ENCODE data around the gene TAS2R5.
"Not testable (repeated sequence)": the region's sequence is repeated elsewhere in the genome, so short reads cannot be mapped to it uniquely, and the experiment has no call there.

Gene TAS2R5, protein sequence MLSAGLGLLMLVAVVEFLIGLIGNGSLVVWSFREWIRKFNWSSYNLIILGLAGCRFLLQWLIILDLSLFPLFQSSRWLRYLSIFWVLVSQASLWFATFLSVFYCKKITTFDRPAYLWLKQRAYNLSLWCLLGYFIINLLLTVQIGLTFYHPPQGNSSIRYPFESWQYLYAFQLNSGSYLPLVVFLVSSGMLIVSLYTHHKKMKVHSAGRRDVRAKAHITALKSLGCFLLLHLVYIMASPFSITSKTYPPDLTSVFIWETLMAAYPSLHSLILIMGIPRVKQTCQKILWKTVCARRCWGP

DNA sequence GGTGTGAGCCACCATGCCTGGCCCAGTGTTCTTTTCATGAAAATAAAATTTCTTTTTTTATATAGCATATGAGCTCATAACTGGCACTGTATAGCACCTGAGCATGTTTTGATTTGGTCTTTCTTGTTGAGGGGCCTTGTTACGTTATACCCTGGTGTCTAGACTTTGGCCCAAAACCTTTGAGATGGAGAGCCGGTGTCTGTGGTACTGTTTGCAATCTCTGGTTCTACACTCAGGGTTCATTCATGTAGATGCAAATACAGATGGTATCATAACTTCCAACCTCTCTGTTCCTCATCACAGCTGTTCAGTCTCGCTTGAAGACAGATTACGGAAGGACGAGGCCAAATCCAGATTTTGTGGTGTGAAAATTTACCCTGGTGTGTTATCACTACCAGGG lies at the start of gene TAS2R5:
Gene TAS2R5 (plus strand): TSS at position 301 of the 400 bp plus-strand sequence. CDS start 145 bp downstream, outside the sequence.
- DNase-seq (ENCODE audit: low read depth) = no peak

DNA sequence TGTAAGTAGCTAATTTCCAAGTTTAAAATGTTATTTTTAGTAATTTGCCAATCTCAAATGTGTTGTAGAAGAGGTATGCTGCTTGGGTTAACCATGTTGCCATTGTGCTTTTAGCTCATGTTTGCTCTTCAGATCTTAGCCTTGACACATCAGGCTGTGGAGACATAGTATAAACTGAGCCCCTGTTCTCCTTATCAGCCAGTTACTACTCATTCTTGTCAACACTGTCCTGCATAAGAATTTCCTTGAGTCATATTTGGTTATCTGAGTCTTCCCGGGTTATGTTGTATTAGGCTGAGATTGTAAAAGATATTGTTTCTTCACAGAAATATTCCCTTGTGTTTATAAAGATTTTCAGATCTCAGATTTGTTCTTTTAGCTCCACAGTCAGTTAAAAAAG lies 47.8 kb upstream of the TAS2R5 start:
- no peak for DNase-seq (ENCODE audit: low read depth)

DNA sequence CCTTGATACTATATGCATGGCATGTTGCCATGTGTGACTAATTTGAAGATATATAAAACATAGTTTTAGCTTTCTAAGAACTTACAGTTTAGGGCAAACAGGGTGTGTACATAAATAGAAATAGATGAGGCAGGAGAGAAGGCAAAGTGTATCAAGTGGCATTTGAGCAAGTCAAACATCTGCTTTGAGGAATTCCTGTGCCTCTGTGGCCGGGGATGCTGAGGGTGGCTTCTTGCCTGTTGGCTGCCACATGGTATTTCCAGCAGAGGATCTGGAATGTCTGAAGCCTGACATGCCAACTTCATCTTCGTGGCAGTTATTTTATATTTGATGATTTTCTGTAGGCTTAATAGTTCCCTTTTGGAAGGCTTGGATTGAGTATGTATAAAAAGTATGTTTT lies 45.9 kb upstream of the TAS2R5 start:
- no peak for DNase-seq (ENCODE audit: low read depth)

DNA sequence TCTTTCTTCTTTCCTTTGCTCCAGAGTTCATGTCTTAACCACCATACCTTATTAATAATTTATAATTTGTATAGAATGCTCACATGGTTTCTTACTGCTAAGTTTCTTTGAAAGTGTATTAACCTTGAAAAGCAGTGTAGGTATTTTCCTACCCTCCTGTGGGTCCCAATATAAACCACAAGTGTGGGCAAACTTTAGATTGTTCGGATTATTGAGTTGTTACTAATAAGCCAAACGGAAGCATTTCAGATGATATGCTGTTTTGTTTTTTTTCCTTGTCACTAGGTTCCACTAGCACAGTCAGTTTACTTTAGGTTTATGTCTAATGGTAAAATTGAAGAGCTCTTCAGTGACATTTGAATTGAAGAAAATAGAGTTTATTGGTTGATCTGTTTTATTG lies 41.6 kb upstream of the TAS2R5 start:
- DNase-seq (ENCODE audit: low read depth) = no peak

DNA sequence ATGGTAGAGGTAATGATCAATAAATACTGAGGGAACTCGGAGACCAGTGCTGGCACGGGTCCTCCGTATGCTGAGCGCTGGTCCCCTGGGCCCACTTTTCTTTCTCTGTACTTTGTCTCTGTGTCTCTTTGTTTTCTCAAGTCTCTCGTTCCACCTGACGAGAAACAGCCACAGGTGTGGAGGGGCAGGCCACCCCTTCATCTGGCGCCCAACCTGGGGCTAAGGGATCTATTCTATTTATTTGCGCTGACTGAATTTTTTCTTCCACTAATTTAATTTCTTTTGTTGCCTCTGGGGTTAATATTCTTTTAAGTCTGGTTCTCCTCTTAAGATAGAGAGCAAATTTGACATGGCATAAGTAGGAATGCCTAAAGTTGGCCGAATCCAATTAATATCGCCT lies 38.1 kb upstream of the TAS2R5 start:
- DNase-seq (ENCODE audit: low read depth) = not testable (repeated sequence)

DNA sequence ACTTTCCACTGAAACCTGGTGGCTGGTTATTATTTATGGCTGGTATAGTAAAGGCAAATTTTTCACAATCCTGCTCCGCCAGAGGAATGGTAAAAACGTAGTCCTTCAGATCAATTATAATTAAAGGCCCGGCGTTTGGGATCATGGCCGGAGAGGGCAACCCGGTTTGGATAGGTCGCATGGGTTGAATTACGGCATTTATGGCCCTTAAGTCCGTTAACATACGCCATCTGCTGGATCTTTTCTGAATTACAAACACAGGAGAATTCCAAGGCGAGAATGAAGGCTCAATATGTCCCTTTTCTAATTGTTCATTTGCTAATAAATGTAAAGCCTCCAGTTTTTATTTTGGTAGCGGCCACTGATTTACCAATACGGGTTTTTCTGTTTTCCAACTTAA lies 37.4 kb upstream of the TAS2R5 start:
- no peak for DNase-seq (ENCODE audit: low read depth)

DNA sequence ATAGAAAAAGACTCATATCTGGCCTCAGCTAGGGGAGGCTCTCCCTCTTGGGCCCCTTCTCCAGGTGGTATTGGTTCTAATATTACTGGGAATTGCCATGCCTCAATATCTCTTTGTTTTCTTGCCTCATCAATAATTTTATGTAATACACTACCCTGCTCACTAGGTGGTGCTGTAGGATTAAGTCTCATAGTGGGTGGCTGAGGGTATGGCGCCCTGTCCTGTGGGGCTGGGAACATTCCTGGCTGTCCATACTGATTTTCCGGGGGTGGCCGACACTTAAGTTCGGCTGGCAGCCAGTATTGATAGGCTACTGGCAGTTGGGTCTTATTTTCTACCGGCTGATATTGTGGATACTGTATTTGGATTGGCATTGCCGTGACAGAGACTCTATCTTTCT lies 35.1 kb upstream of the TAS2R5 start:
- DNase-seq (ENCODE audit: low read depth) = no peak

DNA sequence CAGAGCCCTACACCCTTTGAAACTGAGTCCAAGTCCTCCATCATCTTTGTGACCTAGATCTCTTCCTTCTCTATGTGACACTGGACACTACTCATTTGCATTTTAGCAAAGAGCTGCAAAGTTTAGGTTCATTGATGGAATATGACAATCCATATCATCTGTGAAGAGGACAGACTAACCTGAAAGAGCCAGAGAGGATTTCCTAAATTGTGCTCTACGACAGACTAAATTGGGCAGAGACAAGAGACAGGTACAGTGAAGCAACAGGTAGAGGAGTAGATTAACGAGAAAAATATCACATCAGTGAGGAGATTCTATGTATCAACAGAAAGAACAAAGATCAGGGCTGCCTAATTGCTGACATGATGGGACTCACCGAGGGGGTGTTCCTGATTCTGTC lies 26.2 kb upstream of the TAS2R5 start, which contains the start of gene TAS2R3:
Gene TAS2R3 (plus strand): TSS at position 301 of the 400 bp plus-strand sequence. CDS start 62 bp downstream, at position 363.
- no peak for DNase-seq (ENCODE audit: low read depth)

DNA sequence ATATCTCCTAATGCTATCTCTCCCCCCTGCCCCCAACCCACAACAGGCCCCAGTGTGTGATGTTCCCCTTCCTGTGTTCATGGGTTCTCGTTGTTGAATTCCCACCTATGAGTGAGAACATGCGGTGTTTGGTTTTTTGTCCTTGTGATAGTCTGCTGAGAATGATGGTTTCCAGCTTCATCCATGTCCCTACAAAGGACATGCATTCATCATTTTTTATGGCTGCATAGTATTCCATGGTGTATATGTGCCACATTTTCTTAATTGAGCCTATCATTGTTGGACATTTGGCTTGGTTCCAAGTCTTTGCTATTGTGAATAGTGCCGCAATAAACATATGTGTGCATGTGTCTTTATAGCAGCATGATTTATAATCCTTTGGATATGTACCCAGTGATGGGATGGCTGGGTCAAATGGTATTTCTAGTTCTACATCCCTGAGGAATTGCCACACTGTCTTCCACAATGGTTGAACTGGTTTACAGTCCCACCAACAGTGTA lies 19.9 kb upstream of the TAS2R5 start:
- DNase-seq (ENCODE audit: low read depth) = not testable (repeated sequence)

DNA sequence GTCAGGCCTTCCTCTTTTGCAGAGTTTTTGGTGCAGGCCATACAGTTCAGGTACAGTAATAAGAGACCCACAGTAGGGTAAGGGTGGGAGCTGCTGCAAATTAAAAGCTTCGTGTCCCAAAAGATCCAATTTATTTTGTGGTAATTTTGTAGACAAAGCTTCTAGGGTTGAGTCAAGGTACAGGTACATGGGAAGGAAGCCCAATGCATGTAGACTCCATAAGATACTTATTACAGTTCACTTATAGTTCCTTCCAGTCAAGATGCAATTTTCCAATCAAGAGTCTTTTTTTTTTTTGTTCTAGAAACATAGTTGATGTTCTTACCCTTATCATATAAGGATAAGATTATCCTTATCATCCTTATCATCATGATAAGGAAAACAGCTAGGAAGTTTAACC lies 13.6 kb upstream of the TAS2R5 start, which contains the start of gene TAS2R4:
Gene TAS2R4 (plus strand): TSS at position 301 of the 400 bp plus-strand sequence. CDS start 1,815 bp downstream, outside the sequence.
- no peak for DNase-seq (ENCODE audit: low read depth)

DNA sequence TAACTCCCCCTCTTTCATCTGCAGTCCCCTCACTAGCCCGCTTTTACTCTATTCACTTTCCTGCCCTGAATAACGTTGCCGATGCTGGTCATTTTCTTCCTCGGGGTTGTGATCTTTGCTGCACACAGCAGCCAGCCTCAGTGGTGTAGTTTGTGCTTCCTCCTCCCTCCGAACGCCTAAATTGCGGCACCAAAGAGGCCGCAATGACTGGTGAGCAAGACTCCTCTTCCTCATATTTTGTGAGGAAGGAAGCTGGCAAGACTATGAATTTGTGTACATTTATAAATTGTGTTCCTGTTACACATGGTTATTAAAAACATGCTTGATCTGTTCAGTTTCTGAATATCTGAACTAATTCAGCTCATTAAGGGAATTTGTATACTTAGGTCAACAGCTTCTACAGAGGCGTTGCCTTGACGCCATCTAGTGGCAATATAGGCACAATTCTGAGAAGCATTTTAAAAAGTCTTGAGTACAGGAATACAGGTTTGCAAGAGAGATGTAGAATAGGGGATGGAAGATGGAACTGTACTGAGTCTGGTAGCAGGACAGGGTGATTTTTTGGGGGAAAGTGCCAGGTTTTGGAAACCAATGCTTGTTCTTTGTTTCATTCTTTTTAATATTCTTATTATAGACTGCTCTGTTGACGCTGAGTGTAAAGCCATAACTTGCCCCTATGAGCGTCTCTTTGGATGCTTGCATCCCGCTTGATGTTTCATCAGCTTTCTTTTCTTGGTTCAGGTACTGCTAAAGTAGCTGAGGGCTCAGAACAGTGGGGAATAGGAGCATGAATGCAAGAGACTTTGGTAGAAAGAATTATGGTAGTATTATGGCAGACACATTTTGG lies 4.1 kb upstream of the TAS2R5 start:
- peak; percentile 11 for DNase-seq (ENCODE audit: low read depth)

DNA sequence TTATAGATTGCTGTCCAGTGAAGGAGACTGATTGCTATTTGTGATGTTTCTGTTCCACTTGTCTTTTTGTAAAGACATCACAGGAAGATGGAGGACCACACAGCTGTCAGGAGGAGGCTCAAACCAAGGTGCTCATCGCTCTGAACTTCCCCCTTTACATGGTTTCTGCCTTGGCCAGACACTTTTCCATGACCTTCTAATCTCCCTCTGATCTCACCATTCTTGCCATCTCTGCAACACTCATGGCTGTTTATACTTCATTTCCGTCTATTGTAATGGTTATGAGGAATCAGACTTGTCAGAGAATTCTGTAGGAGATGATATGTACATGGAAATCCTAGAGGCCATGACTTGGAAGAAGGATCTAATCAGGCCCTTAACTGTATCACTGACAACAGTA lies 1.7 kb upstream of the TAS2R5 start:
- DNase-seq (ENCODE audit: low read depth) = no peak

DNA sequence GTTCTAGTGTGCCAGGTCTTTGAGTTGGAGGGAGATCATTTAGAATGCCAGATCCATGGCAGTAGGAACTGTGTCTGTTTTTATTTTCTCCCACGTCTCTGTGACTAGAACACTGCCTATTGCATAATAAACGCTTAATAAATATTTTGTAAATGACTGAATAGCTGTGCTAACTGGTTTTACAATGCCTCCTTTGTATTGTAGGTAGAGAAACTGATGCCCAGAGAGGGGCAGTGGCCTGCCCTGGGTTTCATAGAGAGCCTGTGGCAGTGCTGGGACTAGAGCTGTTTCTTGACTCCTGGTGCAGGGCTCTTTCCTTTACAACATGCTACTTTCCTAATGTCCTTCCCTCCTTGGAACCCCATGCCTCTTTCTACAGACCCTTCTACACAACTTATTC lies 2.5 kb downstream of the TAS2R5 start:
- DNase-seq (ENCODE audit: low read depth) = no peak

DNA sequence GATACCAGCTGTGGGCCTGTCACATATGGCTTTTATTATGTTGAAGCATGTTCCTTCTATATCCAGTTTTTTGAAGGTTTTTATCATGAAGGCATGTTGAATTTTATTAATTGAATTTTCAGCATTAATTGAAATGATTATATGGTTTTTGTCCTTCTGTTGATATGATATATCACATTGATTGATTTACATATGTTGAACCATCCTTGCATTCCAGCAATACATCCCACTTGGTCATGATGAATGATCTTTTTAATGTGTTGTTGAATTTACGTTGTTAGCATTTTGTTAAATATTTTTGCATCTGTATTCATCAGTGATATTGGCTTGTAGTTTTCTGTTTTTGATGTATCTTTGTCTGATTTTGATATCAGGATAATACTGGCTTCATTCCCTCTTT lies 30.1 kb downstream of the TAS2R5 start:
- no peak for DNase-seq (ENCODE audit: low read depth)

DNA sequence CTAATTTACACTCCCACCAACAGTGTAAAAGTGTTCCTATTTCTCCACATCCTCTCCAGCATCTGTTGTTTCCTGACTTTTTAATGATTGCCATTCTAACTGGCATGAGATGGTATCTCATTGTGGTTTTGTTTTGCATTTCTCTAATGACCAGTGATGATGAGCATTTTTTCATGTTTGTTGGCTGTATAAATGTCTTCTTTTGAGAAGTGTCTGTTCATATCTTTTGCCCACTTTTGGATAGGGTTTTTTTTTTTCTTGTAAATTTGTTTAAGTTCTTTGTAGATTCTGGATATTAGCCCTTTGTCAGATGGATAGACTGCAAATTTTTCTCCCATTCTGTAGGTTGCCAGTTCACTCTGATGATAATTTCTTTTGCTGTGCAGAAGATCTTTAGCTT lies 32.4 kb downstream of the TAS2R5 start:
- DNase-seq (ENCODE audit: low read depth) = not testable (repeated sequence)

DNA sequence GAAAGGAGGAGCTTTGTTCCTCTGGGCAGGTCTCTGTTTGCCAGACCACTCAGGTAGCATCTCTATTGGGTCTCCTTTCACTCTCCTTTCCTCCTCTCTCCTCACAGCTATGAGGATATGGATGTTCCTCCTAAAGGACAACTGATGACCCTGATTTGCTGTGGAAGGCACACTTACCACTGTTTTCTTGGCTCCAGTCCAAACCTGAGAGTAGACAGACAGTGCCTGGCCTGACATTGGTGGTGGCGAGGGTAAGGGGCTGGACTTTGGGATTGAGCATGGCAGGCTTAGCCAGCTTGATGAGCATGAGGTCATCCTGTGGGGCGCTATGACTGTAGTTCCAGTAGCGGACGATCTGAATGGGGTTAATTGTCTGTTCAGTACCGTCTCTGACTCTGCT lies 47.7 kb downstream of the TAS2R5 start:
- no peak for DNase-seq (ENCODE audit: low read depth)

DNA sequence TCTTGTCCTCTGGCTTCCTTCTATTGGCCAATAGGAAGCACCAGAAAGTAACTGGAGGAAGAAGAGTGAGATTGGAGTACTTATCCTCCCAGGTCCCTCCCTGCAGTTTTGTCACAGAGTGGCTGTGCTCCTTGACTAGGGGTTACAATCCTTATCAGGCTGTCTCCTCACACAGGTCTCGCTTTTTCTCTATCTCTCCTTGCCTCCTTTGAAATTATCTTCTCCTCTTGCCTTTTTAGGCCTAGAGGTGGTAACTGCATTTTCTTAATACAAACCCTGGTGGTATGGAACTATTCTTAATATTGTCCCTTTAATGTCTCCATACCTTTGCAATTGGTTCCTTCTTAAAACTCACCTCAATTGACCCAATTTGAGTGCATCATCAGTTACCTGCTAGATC lies 48.6 kb downstream of the TAS2R5 start:
- DNase-seq (ENCODE audit: low read depth) = no peak

DNA sequence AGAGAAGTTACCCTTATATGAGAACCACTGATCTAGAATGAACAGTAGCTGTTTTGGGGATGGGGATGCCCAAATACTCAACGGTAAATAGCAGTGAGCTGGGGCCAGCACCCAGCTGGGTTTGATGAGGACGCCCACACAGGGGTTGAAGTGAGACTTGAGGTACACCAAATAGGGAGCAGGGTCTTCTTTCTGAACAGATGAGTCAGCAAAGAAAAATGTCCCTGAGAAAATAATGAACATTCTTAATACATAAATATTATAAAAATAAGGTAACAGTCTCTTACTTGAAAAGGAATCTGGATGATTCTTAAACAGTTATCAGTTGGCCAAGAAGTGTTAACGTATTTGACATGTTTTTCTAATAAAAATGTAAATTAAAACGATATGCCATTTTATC lies 49.2 kb downstream of the TAS2R5 start:
- DNase-seq (ENCODE audit: low read depth) = no peak

DNA sequence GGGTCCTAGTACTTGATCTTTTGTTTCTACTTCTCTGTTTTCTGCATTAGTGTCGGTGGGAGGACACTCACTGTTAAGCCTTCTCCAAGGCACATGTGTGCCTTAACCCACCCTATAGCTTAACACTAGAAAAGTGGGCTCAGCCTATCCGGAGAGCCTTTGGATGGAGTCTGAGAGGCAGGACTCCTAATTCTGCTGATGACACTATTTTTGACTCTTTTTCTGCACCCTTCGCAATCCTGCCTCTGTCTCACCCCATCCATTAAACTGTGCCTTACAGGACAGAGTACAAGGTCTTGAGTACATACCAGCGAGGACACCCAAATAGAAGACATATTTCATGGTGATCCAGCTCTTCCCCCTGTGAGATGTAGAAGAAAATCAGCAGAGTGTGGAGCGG lies 50.7 kb downstream of the TAS2R5 start:
- DNase-seq (ENCODE audit: low read depth) = no peak
